B cell (primary cell): ENCODE measurements around the gene NDRG3. TPM values are rescaled to one million over a fixed set of nuclear protein-coding genes. Genes with fewer than 3 reads are reported as not detected.

Experiments
- ATAC-seq: fragments of 200-7000 bp; cut with Tn5 transposase; one replicate; pipeline ENCODE4 v1.10.0; 2021; ENCODE audit warnings: low read depth, mild to moderate bottlenecking, moderate number of reproducible peaks, moderate library complexity
- CTCF ChIA-PET: fragments of 350-600 bp; sonication (Branson Sonifier 250); formaldehyde crosslinking; loops from one replicate; lab custom pipeline; 2021; ENCODE audit warnings: antibody characterized with exemption, inconsistent platforms; lab: Charles Lee
- POLR2A ChIA-PET: fragments of 350-600 bp; sonication (Branson Sonifier 250); formaldehyde crosslinking; loops from one replicate; lab custom pipeline; 2021; ENCODE audit warnings: antibody characterized with exemption; lab: Charles Lee
- DNase-seq: peaks from one replicate; pipeline ENCODE4 v3.0.0; 2013
- H2AFZ ChIP-seq: 2 replicates; pipeline ENCODE4 v1.6.1; 2012; ENCODE audit warnings: mild to moderate bottlenecking, low read depth, low read length; ENCODE audit not compliant: insufficient read depth, poor library complexity, severe bottlenecking
- H3K27ac ChIP-seq, 2 donors: 1 replicate in 1 of 2; 2 replicates in 1 of 2; pipeline ENCODE4 v1.5.1; 2012 to 2013; ENCODE audit warnings: low read length in 2 of 2, mild to moderate bottlenecking in 2 of 2, moderate library complexity in 1 of 2
- H3K27me3 ChIP-seq, 4 experiments: fragments of 200-600 bp in 1 of 4; sonication (generic) in 1 of 4; replicated peaks in 1 of 4; 1 replicate in 2 of 4; 2 replicates in 2 of 4; pipeline versions ENCODE4 v1.6.1 to v1.7.0; 2013 to 2016; ENCODE audit warnings: low read length in 3 of 4, mild to moderate bottlenecking in 2 of 4, mixed read lengths in 1 of 4, moderate library complexity in 1 of 4; ENCODE audit not compliant: insufficient read depth in 4 of 4, control insufficient read depth in 3 of 4; ENCODE audit errors: control extremely low read depth in 1 of 4
- H3K36me3 ChIP-seq, 2 experiments: replicated peaks in 1 of 2; 1 replicate in 1 of 2; 2 replicates in 1 of 2; pipeline versions ENCODE4 v1.6.1 to v1.7.1; 2013; ENCODE audit warnings: low read length in 1 of 2; ENCODE audit not compliant: insufficient read depth in 2 of 2, control insufficient read depth in 1 of 2; ENCODE audit errors: control extremely low read depth in 1 of 2, extremely low read depth in 1 of 2
- H3K4me1 ChIP-seq, 2 donors: fragments of 200-600 bp in 1 of 2; sonication (generic) in 1 of 2; 1 replicate in 1 of 2; 2 replicates in 1 of 2; pipeline versions ENCODE4 v1.5.1 to v1.6.1; 2013 to 2017; ENCODE audit warnings: low read length in 2 of 2; ENCODE audit not compliant: control insufficient read depth in 2 of 2, insufficient read depth in 2 of 2
- H3K4me2 ChIP-seq: replicated peaks from 2 replicates; pipeline ENCODE3; 2012; ENCODE audit warnings: mild to moderate bottlenecking, low read depth, low read length; ENCODE audit not compliant: poor library complexity, severe bottlenecking
- H3K4me3 ChIP-seq, 5 experiments: fragments of 200-600 bp in 1 of 5; sonication (generic) in 1 of 5; 1 replicate in 3 of 5; 2 replicates in 2 of 5; pipeline versions ENCODE4 v1.5.1 to v1.7.0; 2011 to 2016; ENCODE audit warnings: low read length in 4 of 5, mild to moderate bottlenecking in 4 of 5, low read depth in 2 of 5, control low read depth in 1 of 5, moderate library complexity in 1 of 5; ENCODE audit not compliant: insufficient read depth in 1 of 5; ENCODE audit errors: control extremely low read depth in 1 of 5, extremely low read depth in 1 of 5
- H3K79me2 ChIP-seq: fragments of 200-600 bp; sonication (generic); one replicate; pipeline ENCODE4 v1.6.0; 2016; ENCODE audit warnings: low read length; ENCODE audit not compliant: control insufficient read depth, insufficient read depth
- H3K9ac ChIP-seq: fragments of 200-600 bp; sonication (generic); 2 replicates; pipeline ENCODE4 v1.6.1; 2017; ENCODE audit warnings: mild to moderate bottlenecking, low read length, moderate library complexity
- H3K9me3 ChIP-seq, 3 donors: one replicate each; pipeline versions ENCODE4 v1.6.1 to v1.7.1; 2013; ENCODE audit warnings: low read length in 2 of 3; ENCODE audit not compliant: control insufficient read depth in 2 of 3, insufficient read depth in 1 of 3; ENCODE audit errors: control extremely low read depth in 1 of 3
- H4K20me1 ChIP-seq: 2 replicates; pipeline ENCODE4 v1.6.0; 2012; ENCODE audit warnings: mild to moderate bottlenecking, low read length; ENCODE audit not compliant: insufficient read depth, control insufficient read depth, poor library complexity, severe bottlenecking
- H3K27ac Mint-ChIP-seq: one replicate; pipeline ENCODE4 v1.8.0; 2021; ENCODE audit warnings: mixed read lengths
- H3K27me3 Mint-ChIP-seq: one replicate; pipeline ENCODE4 v1.8.0; 2021; ENCODE audit warnings: mixed read lengths
- H3K4me1 Mint-ChIP-seq: one replicate; pipeline ENCODE4 v1.8.0; 2021; ENCODE audit warnings: mixed read lengths
- H3K4me3 Mint-ChIP-seq: one replicate; pipeline ENCODE4 v1.8.0; 2021; ENCODE audit warnings: mixed read lengths
- H3K9me3 Mint-ChIP-seq: one replicate; pipeline ENCODE4 v1.8.0; 2022; ENCODE audit warnings: mixed read lengths; ENCODE audit not compliant: insufficient read depth
- CTCF ChIP-seq: fragments of 200-600 bp; IDR thresholded peaks from one replicate; pipeline ENCODE4 v1.8.0; 2022; ENCODE audit warnings: antibody characterized with exemption, mild to moderate bottlenecking
- EZH2 ChIP-seq: IDR thresholded peaks from 2 replicates; pipeline ENCODE4 v1.6.1; 2012; ENCODE audit warnings: borderline replicate concordance, low read depth, mild to moderate bottlenecking, moderate library complexity, low read length; ENCODE audit not compliant: insufficient read depth, poor library complexity, severe bottlenecking
- WGBS: methylation state at CpG from one replicate; pipeline ENCODE4 v1.1.5; 2013; ENCODE audit warnings: missing lambda C conversion rate; ENCODE audit not compliant: insufficient coverage; 5-methylcytosine and 5-hydroxymethylcytosine counted together
- intact Hi-C: fragments of 100-400 bp; cut with micrococcal nuclease; formaldehyde crosslinking; loops from one replicate; pipeline ENCODE4 v1.10.0; 2022
- polyA plus RNA-seq: library from polyadenylated mRNA; depleted of rRNA; stranded (reverse); fragments of >200 nt; gene quantifications from 2 replicates; pipeline ENCODE4 v1.2.3, GENCODE V29; 2012
- total RNA-seq, 2 donors: library from RNA; stranded (reverse); fragments of 120-200 nt in 1 of 2; gene quantifications; 1 replicate in 1 of 2; 2 replicates in 1 of 2; pipeline versions ENCODE4 v1.2.3 to v1.2.4, GENCODE V29; 2013 to 2022

Gene NDRG3
- total and polyA plus RNA-seq, 2 donors (not counting 1 experiment from before 2014, with no cell fraction given): 15.7 to 26.1 TPM

DNA sequence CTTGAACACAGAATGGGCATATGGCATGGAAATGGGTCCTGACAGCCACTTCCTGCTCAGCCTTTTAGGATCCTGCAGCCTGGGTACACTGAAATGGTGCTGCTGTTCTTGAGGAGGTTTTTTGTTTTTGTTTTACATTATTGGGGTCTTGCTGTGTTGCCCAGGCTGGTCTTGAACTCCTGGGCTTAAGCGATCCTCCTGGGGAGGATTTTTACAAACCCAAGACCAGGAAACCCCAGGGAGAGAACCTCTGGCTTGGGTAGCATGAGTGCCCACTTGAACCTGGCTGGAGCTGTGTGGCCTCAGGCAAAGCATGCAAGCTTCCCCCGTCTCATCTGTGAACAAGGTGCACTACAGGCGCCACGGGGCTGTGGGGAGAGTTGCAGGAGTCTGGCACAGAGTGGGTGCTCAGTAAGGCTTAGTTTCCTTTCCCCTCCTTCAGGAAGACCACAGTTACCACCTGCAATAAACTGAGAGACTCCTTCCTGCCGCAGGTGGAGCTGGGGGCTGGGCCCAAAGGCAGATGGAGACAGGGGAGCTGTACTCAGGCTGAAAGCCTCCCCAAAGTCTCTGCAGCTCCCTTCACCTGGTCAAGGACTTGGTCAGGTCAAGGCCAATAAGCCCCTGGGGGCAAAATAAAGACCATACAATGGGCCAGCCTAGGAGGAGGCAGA, 101.7 kb downstream of the NDRG3 start:
- Histone ChIP-seq H3K4me2 (peak overlapping the region; percentile 25), H4K20me1 (no peaks in the 10 kb centered on the region), H3K4me3 (no peak overlapping the region), H3K27ac (no peak overlapping the region), H3K27me3 (no peaks in the 10 kb centered on the region), H3K79me2 (no peaks in the 10 kb centered on the region), H2AFZ (no peak overlapping the region), H3K9ac (no peak overlapping the region), H3K9me3 (no peaks in the 10 kb centered on the region), H3K4me1 (peaks cover 9 to 13% of the 10 kb centered on the region in 2 donors), H3K36me3 (no peaks in the 10 kb centered on the region)
- TF ChIP-seq EZH2: no peak
- TF ChIP-seq CTCF: no peak
- peaks cover 27% of the 10 kb centered on the region for H3K4me1 Mint-ChIP-seq
- ChIA-PET POLR2A (no interaction called here), CTCF (interaction anchor here (0.9 kb wide), 2 partner anchors 22 to 244 kb away, joined by 3 to 4 read pairs; no protein-coding TSS in a partner anchor)
- ATAC-seq (no peak), DNase-seq (no peak)
- WGBS: 92% methylated on average over 1 of the region's 5 CpGs
- no peaks in the 10 kb centered on the region for H3K9me3 Mint-ChIP-seq
- intact Hi-C loops: no loop called here
- peak overlapping the region; percentile 37 for H3K27ac Mint-ChIP-seq
- H3K27me3 Mint-ChIP-seq: no peaks in the 10 kb centered on the region
- H3K4me3 Mint-ChIP-seq: no peak overlapping the region

DNA sequence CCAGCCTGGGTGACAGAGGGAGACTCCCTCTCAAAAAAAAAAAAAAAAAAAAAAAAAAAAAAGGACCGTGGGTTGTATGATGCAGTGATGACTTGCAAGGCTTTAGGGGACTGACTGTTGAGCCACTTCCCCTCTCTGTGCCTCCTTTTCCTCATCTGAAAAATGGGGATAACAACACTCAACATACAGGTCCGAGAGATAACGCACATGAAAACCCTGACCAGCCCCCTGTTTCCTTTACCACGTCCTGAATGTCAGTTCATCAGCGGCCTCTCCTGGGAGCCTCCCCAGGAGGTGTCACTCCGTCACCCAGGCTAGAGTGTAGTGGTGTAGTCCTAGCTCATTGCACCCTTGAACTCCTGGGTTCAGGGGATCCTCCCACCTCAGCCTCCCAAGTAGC, 103.8 kb downstream of the NDRG3 start:
- Mint-ChIP-seq H3K4me1 (peaks cover 25% of the 10 kb centered on the region), H3K27ac (no peak overlapping the region), H3K4me3 (no peak overlapping the region), H3K27me3 (no peaks in the 10 kb centered on the region), H3K9me3 (no peaks in the 10 kb centered on the region)
- 70% methylated on average over 2 of the region's 6 CpGs for WGBS
- POLR2A ChIA-PET: no interaction called here
- Histone ChIP-seq H3K79me2 (no peaks in the 10 kb centered on the region), H3K27me3 (no peaks in the 10 kb centered on the region), H3K36me3 (no peaks in the 10 kb centered on the region), H3K9me3 (no peaks in the 10 kb centered on the region), H4K20me1 (no peaks in the 10 kb centered on the region), H3K4me2 (no peak overlapping the region), H3K4me3 (no peak overlapping the region), H2AFZ (no peak overlapping the region), H3K4me1 (peaks cover 9 to 13% of the 10 kb centered on the region in 2 donors), H3K9ac (no peak overlapping the region), H3K27ac (no peak overlapping the region)
- intact Hi-C loops: no loop called here
- DNase-seq: no peak
- ATAC-seq: no peak
- CTCF ChIA-PET: no interaction called here
- no peak for TF ChIP-seq EZH2
- TF ChIP-seq CTCF: no peak
